Measurements from ENCODE around the gene ATP7B. TPM values are rescaled to one million over a fixed set of nuclear protein-coding genes. Genes with fewer than 3 reads are reported as not detected.

Gene ATP7B
- total and polyA plus RNA-seq, 2 of the 4 experiments (the other 2 are of a cell fraction), result 2.7 to 2.9 TPM

DNA sequence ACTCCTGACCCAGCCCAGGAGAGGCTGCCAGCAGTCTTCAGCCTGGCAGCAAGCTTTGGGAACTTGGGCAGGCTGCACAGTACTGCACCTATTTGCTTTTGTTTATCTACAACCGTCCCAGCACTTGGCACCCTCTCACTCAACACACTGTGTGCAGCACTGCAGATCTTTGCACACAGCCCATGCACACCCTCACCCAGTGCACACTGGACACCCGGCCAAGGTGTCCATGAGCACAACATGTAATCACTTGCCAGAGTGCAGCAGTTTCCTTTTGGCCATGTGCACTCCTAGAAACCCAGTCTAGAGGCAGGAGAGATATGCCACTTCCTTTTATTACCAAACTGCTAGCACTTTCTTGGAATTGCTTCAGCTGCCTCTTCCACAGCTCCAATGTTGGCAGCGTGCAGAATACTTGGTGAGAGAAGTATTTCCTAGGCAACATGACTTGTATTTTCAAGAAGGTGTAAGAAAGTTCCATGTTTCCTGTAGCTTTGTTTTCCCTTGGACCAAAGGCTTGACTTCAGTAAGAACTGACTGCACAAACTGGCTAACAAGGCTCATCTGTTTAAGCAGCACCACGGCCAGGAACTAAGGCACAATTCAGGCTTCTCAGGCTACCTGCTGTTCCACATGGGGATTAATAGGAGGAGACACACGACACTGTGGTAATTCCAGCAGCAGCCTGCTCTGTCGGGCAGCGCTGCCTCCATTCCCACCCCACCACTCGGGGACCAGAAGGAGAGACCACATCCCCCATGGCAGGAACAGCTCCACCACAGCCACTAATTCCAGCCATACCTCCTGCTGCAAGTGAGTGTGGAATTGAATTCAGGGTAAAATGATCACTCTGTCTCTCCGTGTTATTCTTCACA lies 15.3 kb downstream of the ATP7B start (continued):
- no peak for TF ChIP-seq RFX5 (IDR thresholded peaks at IDR 0.05; ENCODE audit: low read depth, low read length)

- in situ Hi-C loops (cut with MboI; ENCODE audit: low sequenced_read_pairs) (no loop called here), intact Hi-C loops (cut with micrococcal nuclease) (no loop called here), dilution Hi-C loops (cut with HindIII; ENCODE audit: low sequenced_read_pairs, unreplicated experiment) (no loop called here)
- CTCF ChIA-PET, result no interaction called here
- H4K91ac ChIP-seq (ENCODE audit: insufficient read depth, low read depth, low read length), result no peak overlapping the region
- no CpG with 5 or more reads among the region's 2 CpGs for WGBS, 2 experiments (ENCODE audit: extremely low coverage in 2 of 2, insufficient read length in 1 of 2)
- no peak overlapping the region for H3K9ac ChIP-seq (ENCODE audit: low read depth, low read length)
- H2BK120ac ChIP-seq (ENCODE audit: low read depth, low read length), result no peak overlapping the region
- no peak overlapping the region for H2BK20ac ChIP-seq (ENCODE audit: low read depth, low read length)
- no peak overlapping the region for H2AK5ac ChIP-seq (ENCODE audit: low read depth, low read length)
- H2AK9ac ChIP-seq (replicated peaks; ENCODE audit: low read depth, low read length, poor library complexity), result no peak overlapping the region
- peaks cover 39% of the 10 kb centered on the region for H3K27me3 ChIP-seq (ENCODE audit: control insufficient read depth, insufficient read depth, low read length)
- TF ChIP-seq MAFK (IDR thresholded peaks at IDR 0.05; ENCODE audit: low read depth, low read length), result no peak
- no peak for TF ChIP-seq CEBPB (IDR thresholded peaks at IDR 0.05; ENCODE audit: low read depth, low read length)
- TF ChIP-seq RAD21 (IDR thresholded peaks at IDR 0.05; ENCODE audit: low read length), result no peak
- TF ChIP-seq, protein P1, sequence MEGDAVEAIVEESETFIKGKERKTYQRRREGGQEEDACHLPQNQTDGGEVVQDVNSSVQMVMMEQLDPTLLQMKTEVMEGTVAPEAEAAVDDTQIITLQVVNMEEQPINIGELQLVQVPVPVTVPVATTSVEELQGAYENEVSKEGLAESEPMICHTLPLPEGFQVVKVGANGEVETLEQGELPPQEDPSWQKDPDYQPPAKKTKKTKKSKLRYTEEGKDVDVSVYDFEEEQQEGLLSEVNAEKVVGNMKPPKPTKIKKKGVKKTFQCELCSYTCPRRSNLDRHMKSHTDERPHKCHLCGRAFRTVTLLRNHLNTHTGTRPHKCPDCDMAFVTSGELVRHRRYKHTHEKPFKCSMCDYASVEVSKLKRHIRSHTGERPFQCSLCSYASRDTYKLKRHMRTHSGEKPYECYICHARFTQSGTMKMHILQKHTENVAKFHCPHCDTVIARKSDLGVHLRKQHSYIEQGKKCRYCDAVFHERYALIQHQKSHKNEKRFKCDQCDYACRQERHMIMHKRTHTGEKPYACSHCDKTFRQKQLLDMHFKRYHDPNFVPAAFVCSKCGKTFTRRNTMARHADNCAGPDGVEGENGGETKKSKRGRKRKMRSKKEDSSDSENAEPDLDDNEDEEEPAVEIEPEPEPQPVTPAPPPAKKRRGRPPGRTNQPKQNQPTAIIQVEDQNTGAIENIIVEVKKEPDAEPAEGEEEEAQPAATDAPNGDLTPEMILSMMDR (conservative IDR thresholded peaks at IDR 0.05; ENCODE audit: low read depth, low read length), result no peak
- TF ChIP-seq, protein P2, sequence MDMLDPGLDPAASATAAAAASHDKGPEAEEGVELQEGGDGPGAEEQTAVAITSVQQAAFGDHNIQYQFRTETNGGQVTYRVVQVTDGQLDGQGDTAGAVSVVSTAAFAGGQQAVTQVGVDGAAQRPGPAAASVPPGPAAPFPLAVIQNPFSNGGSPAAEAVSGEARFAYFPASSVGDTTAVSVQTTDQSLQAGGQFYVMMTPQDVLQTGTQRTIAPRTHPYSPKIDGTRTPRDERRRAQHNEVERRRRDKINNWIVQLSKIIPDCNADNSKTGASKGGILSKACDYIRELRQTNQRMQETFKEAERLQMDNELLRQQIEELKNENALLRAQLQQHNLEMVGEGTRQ (IDR thresholded peaks at IDR 0.05; ENCODE audit: low read depth, low read length), result no peak
- no peak for TF ChIP-seq CHD1 (IDR thresholded peaks at IDR 0.05; ENCODE audit: low read depth, low read length)
- TF ChIP-seq SMC3 (IDR thresholded peaks at IDR 0.05; ENCODE audit: low read depth, low read length), result no peak
- no peak for TF ChIP-seq BHLHE40 (IDR thresholded peaks at IDR 0.05; ENCODE audit: low read depth, low read length)
- TF ChIP-seq MXI1 (IDR thresholded peaks at IDR 0.05; ENCODE audit: borderline replicate concordance, low read depth, low read length), result no peak
- H3K4ac ChIP-seq (ENCODE audit: low read depth, low read length), result no peak overlapping the region
- H4K20me1 ChIP-seq (ENCODE audit: insufficient read depth, low read length), result no peaks in the 10 kb centered on the region
- H3K27ac ChIP-seq (ENCODE audit: insufficient read depth, low read length), result no peak overlapping the region
- DNase-seq, result no peak
- no peaks in the 10 kb centered on the region for H3K9me3 ChIP-seq (ENCODE audit: control insufficient read depth, insufficient read depth, low read length)
- H3K4me3 ChIP-seq (ENCODE audit: insufficient read depth, low read depth, low read length), result no peak overlapping the region
- no peak overlapping the region for H2BK15ac ChIP-seq (ENCODE audit: low read depth, low read length)
- no peaks in the 10 kb centered on the region for H3K9me1 ChIP-seq (ENCODE audit: insufficient read depth, low read length)
- H3K79me1 ChIP-seq (ENCODE audit: low read depth in 1 of 2, low read length in 2 of 2), result no peaks in the 10 kb centered on the region
- POLR2A ChIA-PET (ENCODE audit: unreplicated experiment), result no interaction called here
- no peak overlapping the region for H4K5ac ChIP-seq (ENCODE audit: low read depth, low read length)
- H3K36me3 ChIP-seq (ENCODE audit: control insufficient read depth, insufficient read depth, low read length), result no peaks in the 10 kb centered on the region
- BruUV-seq (replicated peaks), result no TSS peak
- H2AFZ ChIP-seq (replicated peaks; ENCODE audit: low read length, poor library complexity), result no peak overlapping the region
- H3K56ac ChIP-seq (ENCODE audit: extremely low read depth, insufficient read depth, low read length), result no peak overlapping the region
- H3K4me1 ChIP-seq (ENCODE audit: control insufficient read depth, insufficient read depth, low read length), result peaks cover 3% of the 10 kb centered on the region
- H3K23ac ChIP-seq (ENCODE audit: low read depth, low read length), result no peak overlapping the region
- H3K4me2 ChIP-seq (ENCODE audit: low read depth, low read length), result no peak overlapping the region
- H4K8ac ChIP-seq (ENCODE audit: low read depth in 2 of 2, low read length in 2 of 2), result no peak overlapping the region
- ATAC-seq (ENCODE audit: low read depth), result no peak
- H3K14ac ChIP-seq (replicated peaks; ENCODE audit: low read depth, low read length), result no peak overlapping the region
- no peak overlapping the region for H2BK5ac ChIP-seq (ENCODE audit: low read depth, low read length, poor library complexity, severe bottlenecking)
- H3K18ac ChIP-seq (ENCODE audit: low read depth, low read length), result no peak overlapping the region
Observed at GRCh38 chr13:51993713-51994112, 17.5 kb downstream of the ATP7B start.

All from IMR-90 (cell line).